Measurements from ENCODE around the gene PRPF8.

PRPF8 gene

DNA sequence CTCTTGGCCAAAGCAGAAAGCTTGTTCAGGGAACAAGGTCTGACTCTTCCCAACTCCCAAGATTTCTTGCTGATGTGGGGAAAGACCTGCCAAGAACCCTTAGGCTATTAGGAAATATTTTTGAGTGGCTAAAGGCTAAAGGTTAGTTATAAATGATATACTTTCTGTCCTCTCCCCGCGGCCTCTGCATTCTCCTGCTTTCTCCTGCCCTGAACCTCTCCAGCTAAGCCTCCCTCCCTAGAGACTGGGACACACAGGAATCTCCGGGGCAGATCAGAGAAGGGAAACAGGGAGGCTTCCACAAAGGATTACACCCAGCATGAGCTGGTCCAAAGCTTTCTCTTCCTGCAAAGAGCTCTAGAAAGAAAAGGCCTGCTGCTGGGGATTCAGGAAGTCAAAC lies 58.3 kb downstream of the PRPF8 start:
- no peak for DNase-seq (ENCODE audit: low read depth in 2 of 2)

DNA sequence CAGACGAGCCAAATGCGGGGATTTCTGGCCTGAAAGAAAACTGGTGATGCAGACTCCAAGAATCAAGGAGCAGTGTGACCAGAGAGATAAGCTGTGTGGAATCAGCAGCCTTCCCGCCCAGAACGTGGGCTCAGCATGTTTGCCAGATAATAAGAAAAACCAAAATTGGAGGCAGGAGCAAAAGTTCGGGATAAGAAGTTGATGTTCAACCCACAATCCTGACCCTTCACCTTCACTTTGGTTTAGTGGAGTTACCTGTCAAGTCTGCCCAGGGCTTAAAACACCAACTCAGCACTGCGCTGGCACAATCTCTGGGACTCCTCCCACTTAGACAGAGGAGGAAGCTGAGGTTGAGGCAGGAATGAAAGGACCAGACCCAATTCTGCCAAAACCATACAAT lies 59.1 kb downstream of the PRPF8 start:
- no peak for DNase-seq (ENCODE audit: low read depth in 2 of 2)

DNA sequence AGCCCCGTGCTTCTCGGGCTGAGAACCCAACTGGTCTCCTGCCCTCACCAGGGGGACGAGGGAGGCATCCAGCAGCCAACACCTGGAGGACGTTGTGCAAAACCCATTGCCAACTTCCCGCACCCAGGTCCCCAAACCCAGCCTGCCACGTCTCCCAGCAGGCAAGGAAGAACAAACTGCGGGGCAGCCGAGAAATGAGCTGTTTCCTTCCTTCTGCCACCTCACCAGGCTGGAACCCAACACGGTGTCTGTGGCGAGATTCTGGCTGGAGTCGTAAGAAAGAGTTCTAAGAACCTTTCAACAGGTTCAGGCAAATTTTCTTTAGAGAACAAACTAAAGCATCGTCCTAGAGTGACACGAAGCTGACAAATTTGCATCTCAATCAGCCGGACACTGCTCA lies 59.6 kb downstream of the PRPF8 start:
- DNase-seq (ENCODE audit: low read depth in 2 of 2): no peak

DNA sequence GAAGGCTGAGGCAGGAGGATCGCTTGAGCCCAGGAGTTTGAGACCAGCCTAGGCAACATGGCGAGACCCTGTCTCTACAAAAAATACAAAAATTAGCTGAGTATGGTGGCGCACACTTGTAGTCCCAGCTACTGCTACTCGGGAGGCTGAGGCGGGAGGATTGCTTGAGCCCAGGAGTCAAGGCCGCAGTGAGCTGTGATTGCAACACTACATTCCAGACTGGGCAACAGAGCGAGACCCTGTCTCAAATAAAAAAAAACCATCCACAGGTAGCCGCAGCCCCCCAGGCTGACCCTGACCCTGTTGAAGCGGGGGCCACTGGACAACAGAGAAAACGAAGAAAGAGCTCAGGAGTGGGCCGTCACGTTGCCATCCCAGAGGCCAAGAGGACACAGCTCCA lies 60.0 kb downstream of the PRPF8 start:
- DNase-seq (ENCODE audit: low read depth in 2 of 2): no peak

DNA sequence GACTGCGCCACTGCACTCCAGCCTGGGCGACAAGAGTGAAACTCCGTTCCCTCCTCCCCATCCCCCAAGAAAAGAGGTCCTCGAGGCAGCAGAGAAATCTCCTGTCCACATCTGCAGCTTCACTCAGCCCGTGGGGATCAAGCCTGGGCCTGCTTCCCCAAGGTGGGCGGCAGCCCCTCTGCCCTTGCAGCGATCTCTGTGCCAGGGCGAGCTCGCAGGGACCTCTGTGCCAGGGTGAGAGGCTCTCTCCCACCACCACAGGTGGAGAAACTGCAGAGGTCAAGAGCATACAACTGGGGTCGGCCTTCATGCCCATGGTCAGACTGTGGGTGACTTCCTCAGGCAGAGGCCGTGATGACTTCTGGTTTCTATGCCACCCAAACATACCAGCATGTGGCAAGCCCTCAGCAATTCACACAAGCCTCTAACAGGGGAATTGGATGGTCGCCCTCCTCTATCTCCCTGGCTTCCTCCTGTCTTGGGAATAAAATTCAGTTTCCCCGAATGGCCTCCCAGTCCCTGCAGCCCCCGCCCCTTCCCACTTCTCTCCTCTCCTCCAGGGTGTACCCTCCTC lies 61.5 kb downstream of the PRPF8 start:
- no peak for DNase-seq (ENCODE audit: low read depth in 2 of 2)

DNA sequence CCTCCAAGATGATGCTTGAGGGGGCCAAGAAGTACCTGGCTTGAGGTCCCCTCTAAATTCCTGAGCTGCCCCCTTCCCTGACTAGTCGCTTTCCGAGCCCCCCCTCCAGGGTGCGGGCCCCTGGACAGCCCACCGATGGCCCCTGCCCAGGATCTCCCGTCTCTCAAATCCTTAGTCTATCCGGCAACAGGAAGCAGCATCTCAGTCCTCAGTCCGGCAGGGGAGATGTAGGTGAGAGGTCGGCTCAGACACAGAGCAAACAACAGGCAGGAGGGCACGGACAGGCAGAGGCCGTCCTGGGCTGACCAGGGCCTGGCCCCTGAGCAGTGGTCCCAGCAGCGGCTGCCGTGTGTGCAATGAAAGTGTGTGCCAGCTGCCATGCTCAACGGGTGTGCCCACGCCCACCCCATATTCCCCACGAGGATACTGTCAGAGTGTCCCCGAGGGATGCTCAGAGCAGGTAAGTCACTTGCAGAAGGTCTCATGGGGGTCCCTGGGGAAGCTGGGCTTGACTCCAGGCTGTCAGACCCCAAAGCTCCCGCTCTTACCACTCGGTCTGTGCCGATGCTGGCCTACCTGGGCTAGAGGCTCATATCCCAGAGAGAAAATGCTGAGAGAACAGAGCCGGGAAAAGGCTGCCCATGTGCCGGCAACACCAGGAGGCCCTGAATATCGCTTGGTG lies 63.3 kb downstream of the PRPF8 start:
- no peak for DNase-seq (ENCODE audit: low read depth in 2 of 2)

DNA sequence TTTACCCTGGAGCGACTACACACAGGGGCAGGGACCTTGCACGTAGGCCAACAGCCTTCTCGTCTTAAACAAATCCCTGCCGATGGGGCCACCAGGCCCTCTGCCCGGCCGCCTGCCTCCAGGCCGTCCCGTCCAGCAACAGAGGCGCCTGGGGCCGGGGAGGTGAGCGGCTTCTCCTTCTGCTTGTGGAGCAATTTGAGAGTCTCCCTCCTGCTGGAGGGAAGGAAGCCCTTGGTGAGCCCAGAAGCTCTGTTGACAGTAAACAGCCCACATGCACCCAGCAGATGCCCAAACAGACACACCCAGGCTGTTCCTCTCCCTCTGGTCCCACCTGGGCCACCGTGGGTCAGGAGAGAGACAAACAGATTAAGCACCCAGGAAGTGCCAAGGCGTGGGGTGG lies 64.2 kb downstream of the PRPF8 start:
- no peak for DNase-seq (ENCODE audit: low read depth in 2 of 2)

DNA sequence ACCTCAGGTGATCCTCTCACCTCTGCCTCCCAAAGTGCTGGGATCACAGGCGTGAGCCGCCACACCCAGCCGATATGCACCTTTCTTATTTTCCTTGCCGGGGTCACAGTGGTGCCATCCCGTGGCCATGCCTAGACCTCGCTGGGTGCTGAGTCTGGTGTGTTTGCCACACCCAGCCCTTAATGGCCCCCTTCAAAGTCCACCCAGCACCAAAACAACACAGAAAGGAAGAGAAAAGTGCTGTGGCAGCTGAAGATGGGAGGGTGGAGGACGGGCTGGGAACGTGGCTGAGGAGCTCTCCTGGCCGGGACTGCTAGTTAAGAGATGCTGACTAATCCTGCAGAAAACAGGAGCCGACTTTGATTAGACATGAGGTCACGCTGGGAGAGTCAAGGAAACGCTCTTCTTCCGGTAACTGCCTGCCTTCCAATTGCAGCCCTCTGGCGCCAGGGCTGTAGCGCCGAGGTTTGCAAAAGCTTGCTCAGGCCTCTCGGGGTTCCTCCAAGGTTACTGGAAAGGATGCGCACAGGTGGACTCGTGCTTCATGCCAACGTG lies 67.0 kb downstream of the PRPF8 start:
- DNase-seq (ENCODE audit: low read depth in 2 of 2): no peak

DNA sequence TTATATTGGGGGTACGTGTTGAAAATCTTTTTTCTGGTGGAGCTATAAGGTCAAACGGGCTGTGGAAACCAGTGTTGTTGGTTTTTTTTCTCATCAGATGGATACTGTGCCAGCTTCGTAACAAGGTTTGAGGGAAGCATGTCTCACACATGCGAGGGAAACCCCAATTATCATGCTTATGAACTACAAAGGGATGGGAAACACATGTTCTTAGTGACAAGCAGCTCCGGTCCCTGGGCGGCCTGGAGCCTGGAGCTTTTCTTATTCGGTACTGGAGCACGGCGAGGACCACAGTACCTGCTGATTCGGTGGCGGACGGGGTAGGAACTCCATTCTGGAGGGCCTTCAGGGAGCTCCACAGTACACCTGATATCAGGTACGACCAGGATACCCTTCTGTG lies 68.6 kb downstream of the PRPF8 start:
- DNase-seq (ENCODE audit: low read depth in 2 of 2): no peak

DNA sequence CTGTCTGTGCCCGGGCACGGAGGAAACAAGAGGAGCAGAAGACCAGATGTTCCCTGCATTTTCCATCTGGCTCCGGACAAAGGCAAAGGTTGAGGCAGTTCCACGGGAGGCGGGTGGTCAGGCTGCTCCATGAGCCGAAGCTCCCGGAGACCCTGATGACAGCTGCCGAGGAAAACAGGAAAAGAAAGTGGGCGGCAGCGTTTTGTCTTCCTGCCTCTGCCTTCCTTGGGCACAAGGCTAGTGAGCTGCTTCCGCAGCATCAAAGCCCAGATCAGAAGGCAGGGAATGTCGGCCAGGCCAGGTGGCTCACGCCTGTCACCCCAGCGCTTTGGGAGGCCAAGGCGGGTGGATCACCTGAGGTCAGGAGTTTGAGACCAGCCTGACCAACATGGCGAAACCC lies 72.3 kb downstream of the PRPF8 start:
- no peak for DNase-seq (ENCODE audit: low read depth in 2 of 2)

DNA sequence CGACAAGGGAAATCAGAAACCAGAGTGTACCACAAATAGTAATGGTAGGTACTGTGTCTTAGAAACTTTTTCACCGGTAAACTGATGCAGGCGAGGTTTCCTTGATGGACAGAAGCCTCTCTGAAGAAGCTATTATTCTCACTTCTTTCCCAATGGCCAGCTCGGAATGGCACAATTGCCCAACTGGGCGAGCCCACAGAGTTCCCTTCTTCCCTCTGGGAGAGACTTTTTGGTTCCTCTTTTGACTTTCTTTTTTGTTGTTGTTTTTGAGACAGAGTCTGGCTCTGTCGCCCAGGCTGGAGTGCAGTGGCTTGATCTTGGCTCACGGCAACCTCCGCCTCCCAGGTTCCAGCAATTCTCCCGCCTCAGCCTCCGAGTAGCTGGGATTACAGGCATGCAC lies 73.0 kb downstream of the PRPF8 start:
- DNase-seq (ENCODE audit: low read depth in 2 of 2): no peak

DNA sequence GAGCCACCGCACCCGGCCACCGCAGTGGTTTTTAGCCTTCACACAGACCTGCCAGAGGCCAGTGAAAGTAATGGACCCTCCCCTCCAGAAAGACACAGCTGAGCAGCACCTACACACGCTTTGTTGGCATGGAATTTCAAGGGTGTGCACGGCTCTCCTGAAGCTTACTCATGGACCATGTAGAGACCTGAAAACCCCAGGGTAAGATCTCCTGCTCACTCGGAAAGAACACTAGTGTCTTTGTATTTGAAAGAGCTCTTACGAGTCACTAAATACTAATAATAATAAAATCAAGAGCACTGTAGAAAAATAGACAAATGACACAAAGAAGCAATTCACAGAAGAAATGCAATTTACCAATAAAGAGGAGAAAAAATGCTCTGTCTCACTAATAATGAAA lies 76.0 kb downstream of the PRPF8 start:
- no peak for DNase-seq (ENCODE audit: low read depth in 2 of 2)

DNA sequence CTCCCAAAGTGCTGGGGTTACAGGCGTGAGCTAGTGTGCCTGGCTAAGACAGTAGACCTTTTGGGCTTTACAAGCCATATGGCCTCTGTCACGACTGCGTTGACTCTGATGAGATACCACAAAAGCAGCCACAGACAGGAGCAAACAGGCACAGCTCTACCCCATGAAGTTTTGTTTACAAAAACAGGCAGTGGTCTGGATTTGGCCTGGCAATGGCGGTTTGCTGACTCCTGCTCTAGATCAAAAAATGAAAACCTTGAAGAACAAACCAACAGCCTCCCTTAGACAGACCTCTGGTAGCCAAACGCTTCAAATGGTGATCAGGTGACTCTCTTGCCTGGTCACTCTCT lies 76.7 kb downstream of the PRPF8 start:
- DNase-seq (ENCODE audit: low read depth in 2 of 2): no peak

DNA sequence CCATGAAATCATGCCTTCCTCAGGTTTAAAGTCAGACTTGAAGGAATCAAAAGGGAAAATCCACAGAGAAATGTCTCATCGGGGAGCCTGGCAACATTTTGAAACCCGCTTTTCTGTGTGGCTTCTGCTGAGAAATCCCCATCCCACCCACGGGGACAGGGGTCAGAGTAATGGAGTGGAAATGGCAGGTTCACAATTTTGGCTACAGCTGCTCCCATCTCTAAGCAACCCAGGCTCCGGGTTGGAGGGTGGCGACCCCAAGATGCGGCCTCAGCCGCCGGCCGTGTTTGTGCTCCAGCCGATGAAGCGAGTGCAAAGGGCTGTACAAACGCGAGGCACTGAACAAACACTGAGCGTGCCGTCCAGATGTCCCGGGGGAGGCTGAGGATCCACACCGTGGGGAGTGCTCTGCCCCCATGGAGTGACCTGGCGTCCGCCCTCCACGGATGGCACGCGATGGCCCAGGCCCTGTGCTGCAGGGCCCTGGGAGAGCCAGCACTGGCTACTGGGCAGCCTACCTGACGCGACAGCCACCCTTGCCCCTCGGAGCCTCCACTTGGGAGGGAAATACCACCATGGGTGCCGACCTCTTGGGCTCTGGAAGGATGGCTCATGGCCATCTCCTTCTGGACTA lies 78.2 kb downstream of the PRPF8 start:
- DNase-seq (ENCODE audit: low read depth in 2 of 2): peak; percentile 10 to 32

DNA sequence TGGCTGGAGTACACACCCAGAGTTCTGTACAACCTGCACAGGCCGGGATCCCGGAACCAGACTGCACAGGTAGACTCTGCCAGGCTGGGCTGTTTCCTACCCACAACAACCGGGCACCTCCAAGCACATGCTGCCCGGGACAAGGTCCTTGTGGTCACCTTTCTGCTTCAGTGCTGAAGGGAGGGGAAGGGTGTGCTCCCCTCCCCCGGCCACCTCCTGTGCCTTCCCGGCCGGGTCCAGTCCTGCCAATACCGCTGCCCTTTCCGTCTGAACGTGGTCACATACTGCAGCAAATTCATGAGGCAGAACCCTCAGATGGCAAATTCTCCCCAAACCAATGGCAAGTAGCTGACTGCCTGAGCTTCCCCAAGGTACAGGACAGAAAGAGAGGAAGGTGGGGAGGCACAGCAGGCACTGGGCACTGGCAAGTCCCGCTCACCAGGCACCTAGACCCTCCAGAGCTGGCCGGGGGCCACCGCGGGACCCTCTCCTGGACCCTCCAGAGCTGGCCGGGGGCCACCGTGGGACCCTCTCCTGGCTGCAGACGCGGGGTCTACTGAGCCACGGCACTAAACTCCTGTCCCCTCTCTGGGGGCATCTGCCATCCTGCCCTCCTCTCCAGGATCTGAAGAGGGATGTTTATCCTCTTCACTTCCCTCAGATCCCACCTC lies 78.9 kb downstream of the PRPF8 start:
- DNase-seq (ENCODE audit: low read depth in 2 of 2): no peak

DNA sequence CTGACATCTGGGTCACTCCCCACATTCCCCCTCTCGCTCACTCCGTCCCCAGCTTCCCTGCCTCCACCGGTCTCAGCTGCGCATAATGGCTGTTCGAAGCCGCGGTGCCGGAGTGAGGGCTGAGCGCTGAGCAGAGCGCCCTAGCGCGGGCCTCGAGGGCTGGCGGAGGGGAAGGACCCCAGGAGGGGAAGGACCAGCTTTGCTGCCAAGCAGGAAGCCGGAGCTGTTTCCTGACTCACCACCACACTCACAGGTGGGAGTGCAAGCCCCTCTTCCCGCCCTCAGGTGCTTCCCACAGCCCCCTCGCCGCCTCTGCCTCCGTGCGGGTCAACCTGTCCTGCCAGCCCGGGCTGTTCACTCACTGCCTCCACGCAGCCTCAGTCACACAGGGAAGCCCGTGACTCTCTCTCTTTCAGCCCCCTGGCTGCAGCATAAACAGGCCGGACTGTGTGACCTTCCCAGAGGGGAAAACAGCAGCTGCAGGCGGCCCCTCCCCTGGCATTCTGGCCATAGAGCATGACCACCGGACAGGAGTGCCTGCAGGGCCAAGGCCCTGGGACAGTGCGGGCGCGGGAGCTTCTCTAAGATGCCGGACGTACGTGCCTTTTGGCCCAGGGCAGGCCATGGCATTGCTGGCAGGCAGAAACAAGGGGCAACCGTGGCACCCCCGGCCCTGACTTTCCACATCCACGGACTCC lies 79.7 kb downstream of the PRPF8 start:
- DNase-seq (ENCODE audit: low read depth in 2 of 2): no peak

DNA sequence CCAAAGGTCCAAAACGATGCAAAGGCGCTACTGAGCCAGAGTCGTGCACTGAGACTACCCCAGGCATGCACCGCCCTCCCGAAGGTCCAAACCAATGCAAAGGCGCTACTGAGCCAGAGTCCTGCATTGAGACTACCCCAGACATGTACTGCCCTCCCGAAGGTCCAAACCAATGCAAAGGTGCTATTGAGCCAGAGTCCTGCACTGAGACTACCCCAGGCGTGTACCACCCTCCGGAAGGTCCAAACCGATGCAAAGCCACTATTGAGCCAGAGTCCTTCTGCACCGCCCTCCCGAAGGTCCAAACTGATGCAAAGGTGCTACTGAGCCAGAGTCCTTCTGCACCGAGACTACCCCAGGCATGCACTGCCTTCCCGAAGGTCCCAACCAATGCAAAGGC lies 83.1 kb downstream of the PRPF8 start:
- DNase-seq (ENCODE audit: low read depth in 2 of 2): no peak

Data from stimulated activated CD4-positive, alpha-beta T cell treated with anti-CD3 and anti-CD28 coated beads, Interleukin-12 subunit alpha, Interleukin-12 subunit beta, amount 100 ng/mL, for 24 hours (primary cell).